ENCODE measurements around the gene SH3RF3. TPM values are rescaled to one million over a fixed set of nuclear protein-coding genes. Genes with fewer than 3 reads are reported as not detected.

The SH3RF3 gene
- total RNA-seq, 4 donors from 2014 or later, result 2.8 to 5.7 (median 3.0) TPM

DNA sequence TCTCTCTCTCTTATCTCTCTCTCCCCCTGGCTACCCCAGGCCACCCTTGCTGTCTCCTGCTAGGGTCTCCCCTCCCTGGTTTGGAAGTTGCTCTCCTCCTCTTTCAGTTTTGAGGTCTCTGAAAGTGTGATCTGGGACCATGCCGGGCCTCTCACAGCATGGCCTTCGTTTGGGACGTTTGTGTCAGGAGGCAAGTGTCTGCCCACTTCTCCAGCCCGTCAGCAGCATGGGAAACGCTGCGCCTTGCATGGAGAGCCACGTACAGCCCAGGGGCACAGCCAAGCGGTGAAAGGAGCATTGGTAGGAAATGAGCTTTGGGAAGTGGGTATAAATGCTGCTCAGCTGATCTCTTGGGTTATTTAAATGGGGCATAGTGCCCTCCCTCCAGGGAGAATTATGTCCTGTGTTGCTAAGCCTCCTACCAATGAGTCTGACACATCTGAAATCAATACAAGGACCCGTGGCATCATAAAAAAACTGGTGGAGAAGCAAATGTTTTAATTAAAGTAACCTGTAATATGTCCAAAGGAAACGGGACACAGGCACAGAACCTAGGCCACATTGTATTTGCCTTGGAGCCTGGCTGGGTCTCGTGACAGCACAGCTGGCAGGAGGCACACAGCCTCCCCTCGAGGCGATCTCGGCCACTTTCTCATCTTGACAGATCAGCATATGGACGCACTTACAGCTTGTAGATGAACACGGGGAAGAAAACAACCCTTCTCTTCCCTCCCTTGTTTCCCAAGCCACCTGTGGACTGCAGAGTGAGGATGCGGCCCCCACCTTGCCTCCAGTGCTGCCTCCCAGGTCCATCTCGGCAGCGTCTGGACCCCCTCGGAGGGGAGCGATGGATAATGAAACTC lies 72.7 kb downstream of the SH3RF3 start:
- DNase-seq (no peak), ATAC-seq (no peak)
- Histone ChIP-seq H3K4me1 (peaks cover 6 to 14% of the 10 kb centered on the region in 2 donors), H3K27me3 (no peaks in the 10 kb centered on the region), H3K4me3 (no peak overlapping the region), H3K36me3 (no peaks in the 10 kb centered on the region), H3K27ac (no peak overlapping the region), H3K9me3 (no peaks in the 10 kb centered on the region)
- intact Hi-C loops (cut with DNase I; ENCODE audit: low total_unique reads), result no loop called here
- TF ChIP-seq, protein P1, sequence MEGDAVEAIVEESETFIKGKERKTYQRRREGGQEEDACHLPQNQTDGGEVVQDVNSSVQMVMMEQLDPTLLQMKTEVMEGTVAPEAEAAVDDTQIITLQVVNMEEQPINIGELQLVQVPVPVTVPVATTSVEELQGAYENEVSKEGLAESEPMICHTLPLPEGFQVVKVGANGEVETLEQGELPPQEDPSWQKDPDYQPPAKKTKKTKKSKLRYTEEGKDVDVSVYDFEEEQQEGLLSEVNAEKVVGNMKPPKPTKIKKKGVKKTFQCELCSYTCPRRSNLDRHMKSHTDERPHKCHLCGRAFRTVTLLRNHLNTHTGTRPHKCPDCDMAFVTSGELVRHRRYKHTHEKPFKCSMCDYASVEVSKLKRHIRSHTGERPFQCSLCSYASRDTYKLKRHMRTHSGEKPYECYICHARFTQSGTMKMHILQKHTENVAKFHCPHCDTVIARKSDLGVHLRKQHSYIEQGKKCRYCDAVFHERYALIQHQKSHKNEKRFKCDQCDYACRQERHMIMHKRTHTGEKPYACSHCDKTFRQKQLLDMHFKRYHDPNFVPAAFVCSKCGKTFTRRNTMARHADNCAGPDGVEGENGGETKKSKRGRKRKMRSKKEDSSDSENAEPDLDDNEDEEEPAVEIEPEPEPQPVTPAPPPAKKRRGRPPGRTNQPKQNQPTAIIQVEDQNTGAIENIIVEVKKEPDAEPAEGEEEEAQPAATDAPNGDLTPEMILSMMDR (IDR thresholded peaks at IDR 0.05 in 4 of 5, conservative IDR thresholded peaks at IDR 0.05 in 1 of 5), result no peak
- TF ChIP-seq POLR2A (IDR thresholded peaks at IDR 0.05), result no peak
- in situ Hi-C loops (cut with MboI; ENCODE audit: low sequenced_read_pairs in 4 of 4), result no loop called here

DNA sequence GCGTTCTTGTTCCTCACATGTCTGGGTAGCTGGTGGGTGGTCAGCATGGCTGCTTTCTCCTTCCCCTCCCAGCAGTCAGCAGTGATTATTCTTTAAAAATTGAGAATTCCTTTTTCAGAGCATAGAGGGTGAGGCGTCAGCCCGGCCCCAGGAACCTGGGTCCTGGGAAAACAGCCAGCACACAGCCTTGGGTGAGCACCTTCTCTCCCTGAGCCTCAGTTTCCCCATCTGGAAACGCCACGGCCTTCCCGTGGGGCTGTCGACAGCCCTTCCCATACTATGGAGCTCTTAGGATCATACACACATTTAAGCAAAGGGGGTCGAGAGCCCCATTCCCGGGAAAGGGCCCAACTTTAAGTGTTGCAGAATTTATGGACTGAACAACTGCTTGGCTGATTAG lies 73.5 kb downstream of the SH3RF3 start:
- H3K9me3 ChIP-seq, result no peaks in the 10 kb centered on the region
- TF ChIP-seq POLR2A (IDR thresholded peaks at IDR 0.05), result no peak
- TF ChIP-seq, protein P1 (IDR thresholded peaks at IDR 0.05 in 4 of 5, conservative IDR thresholded peaks at IDR 0.05 in 1 of 5), result no peak
- no peak overlapping the region for H3K4me3 ChIP-seq
- intact Hi-C loops (cut with DNase I; ENCODE audit: low total_unique reads) (no loop called here), in situ Hi-C loops (cut with MboI; ENCODE audit: low sequenced_read_pairs in 4 of 4) (no loop called here)
- no peak for ATAC-seq
- H3K4me1 ChIP-seq, result peaks cover 2 to 13% of the 10 kb centered on the region in 2 donors
- no peaks in the 10 kb centered on the region for H3K36me3 ChIP-seq
- H3K27me3 ChIP-seq, result no peaks in the 10 kb centered on the region
- no peak overlapping the region for H3K27ac ChIP-seq
- DNase-seq, result no peak

DNA sequence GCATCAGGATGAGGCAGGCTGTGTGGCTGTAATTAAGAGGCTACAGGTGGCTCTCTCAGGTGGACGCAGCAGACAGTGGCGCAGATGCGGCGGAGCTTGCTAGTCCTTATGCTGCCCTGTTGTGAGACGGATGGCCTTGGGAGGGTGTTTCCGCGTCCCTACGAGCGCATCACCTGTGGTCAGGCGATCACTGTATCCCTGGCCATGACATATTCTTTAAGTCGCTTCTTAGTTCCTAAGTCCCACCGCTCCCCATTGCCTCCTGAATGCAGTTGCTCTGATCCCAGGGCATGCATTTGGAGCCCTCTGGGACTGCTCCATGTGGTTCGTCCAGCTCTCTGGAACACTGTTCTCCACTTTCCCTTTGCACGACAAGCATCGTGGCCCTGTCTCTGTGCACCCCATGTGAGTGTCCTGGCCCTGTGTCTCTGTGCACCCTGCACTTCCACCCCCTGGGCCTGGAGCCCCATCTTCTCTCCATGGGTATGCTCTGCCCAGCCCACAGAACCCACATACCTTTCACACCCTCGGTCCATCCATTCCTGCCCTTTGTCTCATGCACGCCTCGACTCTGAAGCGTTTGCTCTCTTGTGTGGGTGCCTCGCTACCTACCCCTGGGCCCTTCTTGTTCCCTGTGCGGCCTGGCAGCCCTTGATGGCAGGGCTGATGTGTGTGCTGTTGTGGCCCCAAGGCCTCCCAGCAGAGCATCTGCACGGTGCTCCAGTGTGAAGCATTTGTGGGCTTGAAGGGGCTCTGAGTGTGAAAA lies 74.4 kb downstream of the SH3RF3 start:
- TF ChIP-seq, protein P1 (IDR thresholded peaks at IDR 0.05 in 4 of 5, conservative IDR thresholded peaks at IDR 0.05 in 1 of 5), result no peak
- TF ChIP-seq POLR2A (IDR thresholded peaks at IDR 0.05), result no peak
- no peak for ATAC-seq
- Histone ChIP-seq H3K4me3 (no peak overlapping the region), H3K9me3 (no peaks in the 10 kb centered on the region), H3K27me3 (no peaks in the 10 kb centered on the region), H3K27ac (no peak overlapping the region), H3K4me1 (peaks cover 0 to 10% of the 10 kb centered on the region in 2 donors), H3K36me3 (no peaks in the 10 kb centered on the region)
- intact Hi-C loops (cut with DNase I; ENCODE audit: low total_unique reads) (no loop called here), in situ Hi-C loops (cut with MboI; ENCODE audit: low sequenced_read_pairs in 4 of 4) (no loop called here)
- no peak for DNase-seq

DNA sequence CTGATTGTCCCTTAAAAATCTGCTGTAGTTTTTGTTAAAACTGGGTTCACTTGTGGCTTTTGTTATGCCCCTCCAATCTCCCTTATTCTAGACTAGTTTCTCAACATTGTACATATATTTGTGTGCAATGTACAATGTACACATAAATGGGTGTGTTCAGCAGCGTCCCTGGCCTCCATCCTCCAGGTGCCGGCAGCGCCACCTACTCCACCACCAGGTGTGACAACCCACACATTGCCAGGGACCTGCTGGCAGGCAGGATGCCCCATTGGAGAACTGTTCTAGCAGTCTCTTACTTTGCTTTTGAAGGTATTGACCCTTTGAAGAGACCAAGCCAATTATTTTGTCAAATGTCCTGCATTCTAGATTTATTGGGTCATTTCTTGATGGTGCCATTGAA lies 75.4 kb downstream of the SH3RF3 start:
- DNase-seq, result no peak
- H3K4me1 ChIP-seq, result peaks cover 0 to 10% of the 10 kb centered on the region in 2 donors

More for the DNA sequence above, 75.4 kb downstream of the SH3RF3 start:
- no peak for TF ChIP-seq POLR2A (IDR thresholded peaks at IDR 0.05)
- TF ChIP-seq, protein P1 (IDR thresholded peaks at IDR 0.05 in 4 of 5, conservative IDR thresholded peaks at IDR 0.05 in 1 of 5), result no peak
- Histone ChIP-seq H3K27me3 (no peaks in the 10 kb centered on the region), H3K27ac (no peak overlapping the region), H3K36me3 (no peaks in the 10 kb centered on the region), H3K9me3 (no peaks in the 10 kb centered on the region), H3K4me3 (no peak overlapping the region)
- intact Hi-C loops (cut with DNase I; ENCODE audit: low total_unique reads), result no loop called here
- in situ Hi-C loops (cut with MboI; ENCODE audit: low sequenced_read_pairs in 4 of 4), result no loop called here
- no peak for ATAC-seq
